Left renal pelvis (tissue), 4 donors: ENCODE results near the gene MYCBPAP. TPM values are rescaled to one million over a fixed set of nuclear protein-coding genes. Genes with fewer than 3 reads are reported as not detected.

Source experiments
- DNase-seq, 4 donors: peaks; one replicate each; pipeline ENCODE4 v3.0.0-alpha.2; 2013; ENCODE audit warnings: low read depth in 4 of 4, low spot score in 3 of 4
- polyA plus RNA-seq, 4 donors: library from polyadenylated mRNA; unstranded; fragments of 120-200 nt; gene quantifications; one replicate each; pipeline ENCODE4 v1.2.1, GENCODE V29; 2013; ENCODE audit not compliant: insufficient read length in 4 of 4

The MYCBPAP gene, protein sequence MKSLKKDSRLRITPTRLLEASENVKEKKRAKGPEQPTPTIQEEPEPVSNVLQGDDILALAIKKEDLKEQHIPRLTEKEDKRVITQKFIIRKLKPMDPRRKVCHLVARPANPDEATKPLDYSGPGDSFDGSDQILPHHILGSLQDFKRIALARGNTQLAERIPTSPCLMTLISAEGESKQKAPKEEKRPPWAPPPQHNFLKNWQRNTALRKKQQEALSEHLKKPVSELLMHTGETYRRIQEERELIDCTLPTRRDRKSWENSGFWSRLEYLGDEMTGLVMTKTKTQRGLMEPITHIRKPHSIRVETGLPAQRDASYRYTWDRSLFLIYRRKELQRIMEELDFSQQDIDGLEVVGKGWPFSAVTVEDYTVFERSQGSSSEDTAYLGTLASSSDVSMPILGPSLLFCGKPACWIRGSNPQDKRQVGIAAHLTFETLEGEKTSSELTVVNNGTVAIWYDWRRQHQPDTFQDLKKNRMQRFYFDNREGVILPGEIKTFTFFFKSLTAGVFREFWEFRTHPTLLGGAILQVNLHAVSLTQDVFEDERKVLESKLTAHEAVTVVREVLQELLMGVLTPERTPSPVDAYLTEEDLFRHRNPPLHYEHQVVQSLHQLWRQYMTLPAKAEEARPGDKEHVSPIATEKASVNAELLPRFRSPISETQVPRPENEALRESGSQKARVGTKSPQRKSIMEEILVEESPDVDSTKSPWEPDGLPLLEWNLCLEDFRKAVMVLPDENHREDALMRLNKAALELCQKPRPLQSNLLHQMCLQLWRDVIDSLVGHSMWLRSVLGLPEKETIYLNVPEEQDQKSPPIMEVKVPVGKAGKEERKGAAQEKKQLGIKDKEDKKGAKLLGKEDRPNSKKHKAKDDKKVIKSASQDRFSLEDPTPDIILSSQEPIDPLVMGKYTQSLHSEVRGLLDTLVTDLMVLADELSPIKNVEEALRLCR
- 1 to 10 TPM; 1.4 to 3.4 (median 2.4) TPM for polyA plus RNA-seq

DNA sequence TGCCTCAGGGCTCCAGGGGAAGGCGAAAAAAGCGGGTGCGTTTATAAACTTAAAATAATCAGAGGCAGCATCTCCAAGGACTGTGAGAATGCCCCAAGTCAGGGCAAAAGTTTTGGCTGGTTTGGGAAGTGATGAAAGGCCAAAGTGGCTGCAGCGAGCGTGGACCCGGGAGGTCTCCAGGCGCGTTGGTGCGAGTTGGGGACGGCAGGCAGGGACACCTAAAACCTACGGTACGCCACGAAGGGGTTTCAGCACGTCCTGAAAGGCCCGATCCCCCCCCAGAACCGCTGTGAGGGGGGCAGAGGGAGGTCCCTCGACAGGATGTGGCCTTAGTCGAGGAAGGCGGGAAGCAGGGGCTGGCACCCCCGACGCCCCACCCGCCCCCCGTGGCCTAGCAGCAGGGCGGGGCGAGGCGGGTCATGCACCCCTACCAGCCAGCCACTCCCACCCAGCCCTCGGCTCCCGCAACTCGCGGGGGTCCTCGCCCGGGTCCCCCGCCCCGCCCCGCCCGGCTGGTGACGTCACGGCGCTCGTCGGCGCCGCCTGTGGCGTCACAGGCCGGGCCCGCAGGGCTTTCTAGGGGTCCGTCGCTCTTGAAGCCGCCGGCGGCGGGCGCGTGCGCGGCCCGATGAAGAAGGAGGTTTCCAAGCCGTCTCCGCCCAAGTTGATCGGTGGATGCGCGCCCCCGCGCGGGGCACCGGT is at the start of gene MYCBPAP:
MYCBPAP (plus strand) TSS at position 569 of the 702 bp plus-strand sequence. CDS start 236 bp downstream, outside the sequence.
- peak in 1 of 4 donors; percentile 68 for DNase-seq

DNA sequence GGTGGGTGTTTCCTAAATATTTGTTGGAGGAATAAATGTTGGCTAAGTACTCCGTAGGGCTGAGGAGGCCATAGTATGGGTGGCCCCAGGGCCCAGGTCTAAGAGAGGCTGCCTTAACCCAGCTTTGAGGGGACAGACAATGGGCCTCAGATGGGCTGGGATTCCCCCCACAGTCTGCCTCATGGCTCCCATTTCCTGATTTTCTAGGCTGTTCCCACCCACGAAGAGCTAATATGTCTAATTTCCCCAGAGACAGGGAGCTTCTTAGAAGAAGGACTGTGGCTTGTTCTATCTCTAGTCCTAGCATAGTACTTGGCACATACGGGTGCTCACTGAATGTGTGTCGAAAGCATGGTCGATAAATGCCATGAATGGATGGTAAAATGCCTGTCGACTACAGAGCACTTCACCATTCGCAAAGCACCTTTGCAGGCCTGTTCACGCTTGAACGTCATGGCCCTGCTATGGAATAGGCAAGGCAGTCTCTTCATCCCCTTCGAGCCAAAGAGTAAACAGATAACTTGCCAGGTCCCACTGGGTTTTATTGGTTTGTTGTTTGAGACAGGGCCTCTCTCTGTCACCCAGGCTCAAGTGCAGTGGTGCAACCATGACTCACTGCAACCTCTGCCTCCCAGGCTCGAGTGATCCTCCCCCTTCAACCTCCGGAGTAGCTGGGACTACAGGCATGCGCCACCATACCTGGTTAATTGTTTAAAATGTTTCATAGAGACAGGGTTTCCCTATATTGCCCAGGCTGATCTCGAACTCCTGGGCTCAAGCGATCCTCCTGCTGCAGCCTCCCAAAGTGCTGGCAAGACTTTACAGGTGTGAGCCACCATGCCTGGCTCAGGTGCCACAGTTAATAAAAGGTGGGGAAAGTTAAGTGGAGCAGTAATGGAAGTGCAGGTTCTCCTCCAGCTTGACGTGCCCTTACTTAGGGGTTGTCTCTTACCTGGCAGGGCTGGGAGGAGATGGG is 49.2 kb upstream of the MYCBPAP start:
- no peak for DNase-seq

DNA sequence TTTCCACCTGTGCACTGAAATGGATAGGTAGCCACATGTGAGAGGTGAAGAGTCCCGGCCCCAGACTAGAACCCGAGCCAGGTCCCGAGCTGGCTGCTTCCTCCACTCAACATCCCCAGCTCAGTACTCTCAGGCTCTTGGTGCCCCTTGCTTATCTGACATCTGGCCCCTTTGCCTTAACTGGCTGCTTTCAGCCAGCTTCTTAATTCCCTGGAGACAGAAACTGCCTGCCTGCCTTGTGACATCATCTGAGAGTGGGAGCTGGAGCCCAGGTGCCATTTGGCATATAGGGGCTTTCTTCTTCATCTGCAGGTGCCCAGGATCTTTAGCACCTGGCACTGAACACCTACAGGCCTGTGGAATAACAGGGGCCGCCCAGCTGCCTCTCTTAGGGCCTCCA is 48.5 kb upstream of the MYCBPAP start:
- no peak for DNase-seq

DNA sequence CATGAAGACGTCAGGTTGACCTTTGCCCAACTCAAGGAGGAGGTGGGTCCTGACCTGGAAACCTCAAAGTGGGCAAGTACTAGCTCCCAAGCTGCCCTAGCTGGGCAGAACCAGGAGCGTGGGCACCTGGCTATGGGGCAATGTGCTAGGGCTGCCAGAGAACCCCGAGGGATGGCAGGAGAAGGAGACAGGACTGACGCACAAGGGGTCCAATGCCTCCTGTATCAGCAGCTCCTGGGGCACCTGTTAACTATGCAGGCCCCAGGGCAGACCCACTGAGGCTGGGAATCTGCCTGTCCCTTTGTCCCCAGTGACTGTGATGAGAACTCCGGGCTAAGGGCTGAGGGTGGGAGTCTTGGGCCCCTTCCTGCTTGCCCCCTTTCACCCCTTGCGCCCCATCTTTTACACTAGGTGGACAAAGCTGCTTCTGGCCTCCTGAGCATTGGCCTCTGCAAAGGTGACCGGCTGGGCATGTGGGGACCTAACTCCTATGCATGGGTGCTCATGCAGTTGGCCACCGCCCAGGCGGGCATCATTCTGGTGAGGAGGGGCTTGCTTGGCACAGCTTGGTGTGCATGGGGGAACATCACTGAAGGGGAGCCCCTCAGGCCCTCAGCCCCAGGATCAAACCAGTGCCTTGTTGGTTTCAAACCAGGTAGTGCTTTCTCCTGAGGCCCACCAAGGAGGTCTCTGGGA is 47.3 kb upstream of the MYCBPAP start:
- no peak for DNase-seq

DNA sequence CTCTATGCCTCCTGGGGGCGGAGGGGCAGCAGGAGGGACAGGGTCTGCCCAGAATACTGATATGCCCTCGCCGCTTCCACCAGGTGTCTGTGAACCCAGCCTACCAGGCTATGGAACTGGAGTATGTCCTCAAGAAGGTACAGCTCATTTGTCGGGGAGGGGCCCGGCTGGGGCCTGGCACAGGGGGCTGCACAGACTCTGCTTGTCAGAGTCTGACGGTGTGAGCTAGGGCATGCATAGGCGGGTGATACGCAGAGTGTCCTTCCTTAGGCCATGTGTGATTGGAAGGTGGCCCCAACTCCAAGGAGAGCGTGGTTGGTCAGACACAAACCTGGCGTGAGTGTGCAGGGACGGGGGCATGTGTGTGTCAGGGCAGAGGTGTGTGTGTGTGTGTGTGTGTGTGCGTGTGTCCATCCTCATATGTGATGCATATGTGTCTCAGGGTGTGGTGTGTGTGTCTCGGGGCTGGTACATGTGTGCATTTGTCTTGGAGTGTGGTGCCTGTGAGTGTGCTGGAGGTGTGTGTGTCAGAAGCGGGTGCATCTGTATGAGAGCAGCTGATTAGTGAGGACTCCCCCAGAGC is 46.6 kb upstream of the MYCBPAP start:
- no peak for DNase-seq

DNA sequence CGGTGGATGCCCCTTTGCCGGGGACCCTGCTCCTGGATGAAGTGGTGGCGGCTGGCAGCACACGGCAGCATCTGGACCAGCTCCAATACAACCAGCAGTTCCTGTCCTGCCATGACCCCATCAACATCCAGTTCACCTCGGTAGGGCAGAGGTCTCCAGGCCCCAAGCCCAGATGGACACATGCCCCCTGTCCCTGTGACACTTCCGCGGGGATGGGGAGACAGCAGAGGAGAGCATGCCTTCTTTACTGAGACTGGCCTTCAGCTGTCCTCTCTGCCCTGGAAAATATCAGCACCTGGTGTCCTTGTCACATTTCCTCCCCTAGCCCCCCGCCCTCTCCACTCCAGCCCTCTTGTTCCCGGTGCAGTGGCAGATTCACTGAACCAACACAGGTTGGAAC is 45.8 kb upstream of the MYCBPAP start:
- no peak for DNase-seq

DNA sequence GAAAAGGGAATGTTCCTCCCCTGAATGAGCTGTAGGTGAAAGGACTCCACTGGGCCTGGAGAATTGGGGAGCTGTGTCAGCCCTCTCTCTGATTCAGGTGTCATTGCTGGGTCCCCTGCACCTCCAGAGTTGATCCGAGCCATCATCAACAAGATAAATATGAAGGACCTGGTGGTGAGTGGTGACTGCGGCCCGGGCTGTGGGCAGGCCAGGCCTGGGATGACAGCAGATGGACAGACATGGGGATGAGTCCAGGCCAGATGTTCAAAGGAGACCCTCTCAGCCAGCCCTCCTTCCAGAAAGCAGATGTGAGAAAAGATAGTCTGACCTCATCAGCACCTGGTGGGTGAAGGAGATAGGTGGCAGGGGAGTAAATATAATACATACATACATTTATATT is 44.1 kb upstream of the MYCBPAP start:
- DNase-seq, result no peak

DNA sequence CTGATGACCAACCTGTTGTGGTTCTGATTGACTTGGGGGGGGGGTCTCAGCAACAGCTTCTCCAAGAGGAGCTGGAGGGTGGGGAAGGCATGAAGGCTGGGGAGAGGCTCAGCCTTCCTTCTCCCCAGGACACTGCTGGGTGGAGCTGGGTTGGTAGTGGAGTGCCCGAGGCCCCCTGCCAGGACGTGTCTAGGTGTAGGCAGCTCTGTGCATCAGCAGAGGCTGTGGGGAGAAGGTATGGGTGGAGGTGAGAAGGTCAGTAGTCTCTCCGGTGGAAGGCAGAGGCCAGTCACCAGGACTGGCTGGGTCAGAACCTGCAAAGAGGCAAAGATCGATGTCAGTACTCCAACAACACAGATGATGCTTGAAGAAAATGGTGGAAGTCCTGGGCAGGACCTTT is 43.5 kb upstream of the MYCBPAP start:
- DNase-seq, result no peak

DNA sequence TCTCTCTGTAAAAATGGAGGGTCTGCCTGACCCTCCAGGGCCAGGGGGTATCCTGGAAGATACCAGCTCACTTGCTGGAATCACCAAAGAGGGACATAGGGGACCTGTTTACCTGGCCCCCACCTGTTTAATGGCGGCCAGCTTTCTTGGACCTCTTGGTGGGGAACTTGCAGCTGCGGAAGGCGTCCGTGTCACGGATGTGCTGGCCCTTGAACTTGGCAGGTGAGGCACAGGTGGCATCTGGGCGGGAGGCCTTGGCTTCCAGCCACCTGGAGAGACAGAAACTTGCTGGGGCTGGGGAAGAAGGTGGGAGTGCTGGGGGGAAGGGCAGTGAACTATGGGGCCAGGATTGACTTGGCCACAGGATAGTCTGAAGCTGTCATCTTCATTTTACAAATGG is 43.1 kb upstream of the MYCBPAP start:
- DNase-seq, result no peak

DNA sequence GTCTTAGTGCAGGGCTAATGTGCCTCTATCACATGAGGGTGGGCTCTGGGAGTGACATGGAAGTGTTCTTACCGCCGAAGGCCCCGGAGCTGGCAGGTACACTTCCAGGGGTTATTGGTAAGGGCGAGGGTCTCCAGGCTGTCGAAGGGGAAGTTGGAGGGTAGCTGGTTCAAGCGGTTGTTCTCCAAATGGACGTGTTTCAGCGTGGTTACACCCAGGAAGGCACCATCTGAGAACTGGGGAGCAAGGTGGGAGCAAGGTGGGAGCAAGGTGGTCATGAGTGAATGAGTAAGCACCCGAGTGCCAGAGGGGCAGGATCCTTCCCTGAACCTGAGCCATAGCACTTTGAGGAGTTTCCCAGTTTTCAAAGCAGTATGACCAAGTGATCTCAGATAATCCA is 42.6 kb upstream of the MYCBPAP start:
- no peak for DNase-seq

DNA sequence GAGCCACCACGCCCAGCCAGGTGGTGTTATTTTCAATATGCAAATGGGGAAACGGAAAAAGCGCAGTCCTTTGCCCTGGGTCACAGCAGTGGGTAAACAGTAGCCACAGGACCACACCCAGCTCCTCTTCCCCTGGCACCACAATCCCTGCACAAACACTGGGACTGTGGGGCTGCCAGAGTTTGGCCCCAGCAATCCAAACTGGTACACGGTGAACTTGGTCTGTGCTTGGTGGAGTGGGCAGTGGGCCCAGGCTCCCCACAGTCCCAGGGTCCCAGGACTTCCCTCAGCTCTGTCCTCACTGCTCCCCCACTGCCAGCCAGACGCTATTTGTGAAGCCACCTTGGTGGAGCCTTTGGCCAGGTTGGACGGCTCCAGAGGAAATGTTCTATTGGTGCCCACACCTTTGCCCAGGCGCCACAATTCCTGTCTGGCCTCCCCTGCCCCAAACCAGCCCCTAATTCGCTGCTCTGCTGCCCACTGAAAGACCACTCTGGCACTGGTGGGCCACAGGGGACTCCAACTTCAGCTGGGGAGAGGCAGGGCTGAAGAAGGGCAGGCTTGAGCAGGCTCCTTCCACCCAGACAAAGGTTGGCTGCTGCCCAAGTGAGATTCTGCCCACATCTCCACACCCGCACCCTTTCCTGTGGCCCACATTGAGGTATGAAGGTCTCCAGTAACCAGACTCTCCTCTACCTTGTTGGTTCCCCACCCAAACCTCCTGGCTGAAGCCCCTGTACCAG is 41.7 kb upstream of the MYCBPAP start:
- DNase-seq, result no peak

DNA sequence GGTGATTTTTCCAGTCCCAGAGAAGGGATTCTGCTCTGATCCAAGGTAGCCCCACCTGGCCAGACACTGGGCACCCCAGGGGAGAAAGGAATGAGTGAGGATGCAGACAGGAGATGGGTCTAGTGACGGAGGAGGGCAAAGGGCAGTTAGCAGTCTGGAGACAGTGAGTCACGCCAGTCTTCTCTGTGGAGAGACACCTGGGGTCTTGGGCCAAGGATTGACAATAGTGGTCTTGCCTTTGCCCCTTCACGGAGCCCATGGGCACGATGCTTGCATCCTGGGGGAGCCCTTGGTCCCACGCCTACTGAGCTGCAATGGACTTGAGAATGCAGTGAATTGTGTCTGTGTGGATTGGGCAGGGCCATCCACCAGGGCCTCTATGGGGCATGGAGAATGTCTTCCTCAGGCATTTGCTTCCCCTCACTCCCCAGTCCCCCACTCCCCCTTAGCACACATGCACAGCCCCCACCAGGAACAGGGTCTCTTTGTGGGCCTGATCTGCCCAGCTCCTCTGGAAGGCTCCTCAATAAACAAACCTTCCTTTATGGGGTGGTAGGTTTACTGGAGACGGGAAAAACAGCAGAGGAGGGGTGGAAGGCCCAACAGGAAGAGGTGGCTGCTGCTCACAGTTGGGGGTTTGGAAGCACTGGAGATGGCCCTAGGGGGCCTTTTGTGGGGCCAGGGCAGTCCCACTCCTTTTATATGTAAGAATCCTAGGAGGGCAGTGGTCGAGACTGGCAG is 41.0 kb upstream of the MYCBPAP start:
- DNase-seq, result no peak

DNA sequence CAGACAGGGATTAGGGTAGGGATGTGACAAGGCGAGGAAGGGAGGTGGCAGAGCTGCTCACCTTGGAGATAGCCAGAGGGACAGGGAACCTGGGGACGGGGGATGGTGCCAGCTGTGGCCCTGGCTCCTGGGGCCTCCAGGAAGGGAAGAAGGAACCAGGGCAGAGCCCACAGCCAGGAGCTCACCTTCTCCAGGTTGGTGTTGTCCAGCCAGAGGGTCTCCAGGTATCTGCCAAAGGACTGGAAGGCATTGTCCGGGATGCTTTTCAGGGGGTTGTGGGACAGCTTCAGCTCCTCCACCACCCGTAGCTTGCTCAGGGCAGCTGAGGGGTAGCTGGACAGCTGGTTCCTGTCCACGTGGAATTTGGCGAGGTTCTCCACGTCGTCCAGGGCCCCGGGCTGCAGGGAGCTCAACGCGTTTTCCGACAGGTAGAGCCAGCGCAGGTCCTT is 40.4 kb upstream of the MYCBPAP start:
- DNase-seq, result no peak

DNA sequence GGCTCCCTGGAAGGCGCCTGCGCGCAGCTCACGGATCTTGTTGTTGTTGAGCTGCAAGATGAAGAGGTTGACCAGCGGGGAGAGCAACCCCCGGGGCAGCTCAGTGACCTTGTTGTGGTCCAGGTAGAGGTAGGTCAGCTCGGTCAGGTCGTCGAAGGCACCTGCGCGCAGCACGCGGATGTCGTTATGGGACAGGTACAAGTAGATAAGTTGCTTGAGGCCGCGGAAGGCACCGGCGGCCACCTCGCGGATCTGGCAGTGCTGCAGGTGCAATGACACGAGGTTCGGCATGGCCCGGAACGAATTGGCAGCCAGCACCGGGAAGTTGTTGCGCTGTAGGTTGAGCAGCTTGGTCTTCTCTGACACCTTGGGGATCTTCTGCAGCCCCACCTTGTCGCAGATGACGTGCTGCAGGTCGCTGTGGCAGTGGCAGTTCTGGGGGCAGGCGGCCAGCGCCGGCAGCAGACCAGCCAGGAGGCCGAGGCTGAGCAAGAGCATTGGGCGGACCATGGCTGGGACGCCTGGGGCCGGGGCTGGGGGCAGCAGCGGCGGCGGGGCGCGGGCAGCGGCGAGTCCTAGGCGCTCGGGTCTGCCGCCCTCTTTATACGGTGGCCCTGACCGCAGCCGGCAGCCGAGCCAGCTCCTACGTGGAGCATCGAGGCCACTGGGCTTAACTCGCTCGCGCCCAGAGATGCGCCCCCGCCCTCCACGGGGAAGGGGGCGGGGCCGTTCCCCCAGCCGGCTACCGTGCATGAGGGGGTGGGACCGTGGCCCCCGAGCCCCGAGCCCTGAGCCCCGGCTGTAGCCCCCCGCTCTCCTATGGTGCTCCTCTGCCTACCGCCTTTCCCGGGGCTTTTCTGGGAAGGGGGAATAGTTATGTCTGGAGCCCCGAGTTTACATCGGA is 39.7 kb upstream of the MYCBPAP start, which contains the start of gene CHAD:
CHAD (minus strand) TSS at position 577 of the 904 bp plus-strand sequence; CDS start at position 510, 67 bp downstream.
- DNase-seq, result no peak

DNA sequence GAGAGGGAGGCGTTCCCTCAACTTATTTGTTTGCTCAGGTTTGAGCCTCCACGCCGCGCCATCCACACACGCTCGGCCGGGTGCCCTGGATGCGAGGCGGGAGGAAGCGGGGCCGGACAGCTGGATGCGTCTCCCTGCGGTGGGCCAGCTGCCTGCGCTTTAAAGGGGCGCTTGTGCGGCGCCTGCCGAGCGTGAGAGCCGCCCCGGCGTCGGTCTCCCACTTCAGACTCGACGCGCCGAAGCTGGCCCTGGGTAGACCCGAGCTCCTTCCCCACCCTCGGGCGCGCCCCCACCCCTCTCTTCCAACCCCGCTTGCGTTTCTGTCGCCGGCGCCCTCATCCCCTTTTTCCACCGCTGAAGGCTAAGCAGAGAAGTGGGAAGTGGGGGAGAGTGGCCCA is 39.0 kb upstream of the MYCBPAP start:
- no peak for DNase-seq

DNA sequence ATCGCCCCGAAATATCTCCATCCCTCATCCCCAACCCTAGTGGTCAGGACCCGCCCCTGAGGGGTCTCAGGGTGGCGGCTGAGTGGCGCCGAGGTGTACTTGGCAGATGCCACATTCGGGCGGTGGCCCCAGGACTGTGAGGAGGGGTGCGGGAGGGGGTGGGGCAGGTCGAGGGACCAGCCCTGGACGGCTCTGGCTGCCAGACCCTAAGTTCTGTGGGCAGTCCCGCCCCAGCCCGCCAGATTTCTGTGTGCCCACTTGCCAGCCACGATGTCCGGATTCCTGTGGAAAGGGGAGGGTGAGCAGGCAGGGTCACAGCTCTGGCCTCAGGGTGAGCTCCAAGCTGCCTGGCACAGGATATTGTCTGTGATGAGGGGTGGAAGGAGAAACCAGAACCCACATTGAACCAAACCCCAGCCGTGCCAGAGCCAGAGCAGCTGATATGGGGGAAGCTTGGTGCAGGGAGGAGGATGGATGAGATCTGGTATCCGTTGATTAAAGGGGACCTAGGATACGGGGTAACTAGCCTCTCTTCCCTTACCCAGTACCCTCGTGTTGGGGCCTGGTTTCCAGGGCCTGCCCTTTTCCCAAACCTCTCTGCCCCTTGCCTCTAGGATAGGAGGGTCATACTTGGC is 38.5 kb upstream of the MYCBPAP start:
- no peak for DNase-seq
